Stimulated activated CD8-positive, alpha-beta memory T cell treated with anti-CD3 and anti-CD28 coated beads, Interleukin-15, amount 100 ng/mL, for 1 hour (primary cell): ENCODE results near the gene VSTM5.
A peak's percentile ranks its signal among the peaks of the same experiment; 100 is the strongest.
"Not testable (repeated sequence)": the region's sequence is repeated elsewhere in the genome, so short reads cannot be mapped to it uniquely, and the experiment has no call there.

Source experiments
- DNase-seq: peaks from one replicate; pipeline ENCODE4 v3.0.0-alpha.2; 2020; ENCODE audit warnings: low read depth

VSTM5 gene

DNA sequence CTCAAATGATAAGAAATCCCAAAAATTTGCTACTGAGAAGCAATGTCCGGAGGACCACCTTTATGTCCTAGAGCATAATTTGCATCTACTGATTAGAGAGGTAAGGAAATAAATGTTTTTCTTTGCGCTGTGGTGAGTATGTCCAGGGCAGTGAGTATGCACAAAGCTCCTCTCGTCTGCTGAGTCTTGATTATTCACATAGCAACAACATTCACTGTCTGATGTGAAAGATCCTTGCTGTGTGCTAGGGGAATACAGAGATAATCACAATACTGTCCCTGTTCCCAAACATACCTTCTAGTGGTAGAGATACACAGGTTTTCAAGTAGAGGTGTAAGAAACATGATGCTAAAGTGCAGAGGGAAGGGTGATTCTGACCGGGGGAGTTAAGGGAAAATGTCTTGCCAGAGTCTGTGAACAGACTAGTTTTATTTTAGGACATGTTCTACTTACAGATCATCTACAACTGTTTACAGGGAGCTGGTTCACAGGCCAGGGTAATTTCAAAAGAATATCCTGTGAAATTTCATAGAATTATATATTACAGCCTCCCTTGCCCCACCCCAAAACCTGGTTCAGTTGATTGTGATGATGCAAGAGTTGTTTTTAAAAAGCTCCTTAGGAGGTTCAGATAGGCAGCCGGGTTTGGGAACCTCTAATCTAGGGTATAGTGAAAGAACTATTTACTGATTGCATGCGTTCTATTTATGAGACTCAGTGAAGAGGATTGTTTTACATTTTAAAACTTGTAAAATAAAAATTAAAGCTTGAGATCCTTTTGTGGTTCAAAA, 53.8 kb downstream of the VSTM5 start:
- no peak for DNase-seq

DNA sequence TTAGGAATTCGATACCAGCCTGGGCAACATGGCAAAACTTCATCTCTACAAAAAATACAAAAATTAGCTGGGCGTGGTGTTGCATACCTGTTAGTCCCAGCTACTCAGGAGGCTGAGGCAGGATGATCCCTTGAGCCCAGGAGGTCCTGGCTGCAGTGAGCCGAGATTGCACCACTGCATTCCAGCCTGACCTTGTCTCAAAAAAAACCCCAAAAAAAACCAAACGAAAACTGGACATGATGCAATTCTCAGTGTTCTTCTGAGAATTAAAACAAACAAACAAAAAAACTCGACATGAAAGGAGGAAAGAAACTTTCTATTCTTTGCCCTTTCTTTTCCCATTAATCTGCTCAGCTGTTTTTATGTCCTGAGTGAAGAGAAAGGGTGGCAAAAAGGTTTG, 58.9 kb downstream of the VSTM5 start:
- DNase-seq, result no peak

DNA sequence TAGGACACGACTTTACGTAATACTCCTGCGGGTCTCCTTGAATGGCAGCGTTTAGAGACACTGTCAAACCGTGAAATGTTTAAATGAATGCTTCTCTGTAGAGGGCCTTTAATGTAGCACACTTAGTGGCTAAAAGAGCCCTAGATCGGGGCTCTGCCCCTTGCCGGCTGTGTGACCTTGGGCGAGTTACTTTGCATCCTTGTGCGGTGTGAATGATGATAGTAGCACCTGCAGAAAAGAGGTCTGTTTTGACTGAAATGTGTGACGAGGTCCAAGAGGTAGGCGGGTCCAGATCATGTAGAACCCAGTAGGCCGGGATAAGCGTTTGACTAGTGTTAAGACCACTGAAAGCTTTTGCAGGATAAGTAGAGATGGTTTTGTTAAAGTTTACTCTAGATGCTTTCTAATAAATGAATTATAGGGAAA, 65.5 kb downstream of the VSTM5 start:
- DNase-seq, result no peak

DNA sequence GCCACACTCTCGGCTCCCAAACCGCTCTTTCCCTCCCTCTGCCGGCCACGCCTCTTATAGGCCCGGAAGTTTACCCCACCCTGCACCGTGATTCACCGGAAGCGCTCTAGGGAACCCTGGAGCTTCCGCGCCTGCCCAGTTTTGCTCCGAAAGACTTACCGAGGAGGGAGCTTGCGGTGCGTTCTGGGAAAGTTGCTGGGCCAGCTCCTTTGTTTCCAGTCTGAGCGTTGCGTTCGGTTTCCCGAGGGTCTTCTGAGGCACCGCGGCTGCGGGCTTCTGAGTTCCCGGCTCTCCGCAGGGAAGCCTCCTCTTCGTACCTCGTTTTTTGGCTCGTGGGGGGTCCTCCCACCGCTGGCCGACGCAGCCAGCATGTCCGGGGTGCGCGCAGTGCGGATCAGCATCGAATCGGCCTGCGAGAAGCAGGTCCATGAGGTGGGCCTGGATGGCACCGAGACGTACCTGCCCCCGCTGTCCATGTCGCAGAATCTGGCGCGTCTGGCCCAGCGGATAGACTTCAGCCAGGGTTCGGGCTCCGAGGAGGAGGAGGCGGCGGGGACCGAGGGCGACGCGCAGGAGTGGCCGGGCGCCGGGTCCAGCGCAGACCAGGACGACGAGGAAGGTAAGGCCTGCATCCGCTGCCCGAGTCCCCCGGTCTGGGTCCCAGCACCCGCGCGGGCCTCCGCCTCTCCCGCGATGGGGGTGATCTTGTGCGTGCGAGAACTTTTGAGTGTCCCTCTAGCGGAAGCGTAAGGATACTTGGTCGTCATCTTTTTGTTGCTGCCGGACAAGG, 66.1 kb downstream of the VSTM5 start, which contains the start of gene MED17:
Gene MED17 (plus strand): TSS at position 138 of the 790 bp plus-strand sequence. CDS start 232 bp downstream, at position 370.
- peak; percentile 78 for DNase-seq

DNA sequence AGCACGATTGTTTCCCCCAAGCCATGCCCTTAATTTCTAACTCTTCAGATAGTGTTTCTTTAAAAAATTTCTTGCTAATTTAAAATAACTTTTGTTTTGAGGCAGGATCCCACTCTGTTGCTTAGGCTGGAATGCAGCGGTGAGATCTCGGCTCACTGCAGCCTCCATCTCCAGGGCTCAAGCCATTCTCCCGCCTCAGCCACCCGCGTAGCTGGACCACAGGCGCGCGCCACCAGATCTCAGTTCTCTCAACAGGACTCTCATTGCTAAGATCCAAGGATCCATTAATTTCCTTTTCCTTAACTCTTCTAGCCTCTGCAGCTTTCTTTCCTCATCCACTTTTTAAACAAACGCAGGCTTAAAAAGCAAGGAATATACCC, 66.7 kb downstream of the VSTM5 start:
- DNase-seq, result no peak

DNA sequence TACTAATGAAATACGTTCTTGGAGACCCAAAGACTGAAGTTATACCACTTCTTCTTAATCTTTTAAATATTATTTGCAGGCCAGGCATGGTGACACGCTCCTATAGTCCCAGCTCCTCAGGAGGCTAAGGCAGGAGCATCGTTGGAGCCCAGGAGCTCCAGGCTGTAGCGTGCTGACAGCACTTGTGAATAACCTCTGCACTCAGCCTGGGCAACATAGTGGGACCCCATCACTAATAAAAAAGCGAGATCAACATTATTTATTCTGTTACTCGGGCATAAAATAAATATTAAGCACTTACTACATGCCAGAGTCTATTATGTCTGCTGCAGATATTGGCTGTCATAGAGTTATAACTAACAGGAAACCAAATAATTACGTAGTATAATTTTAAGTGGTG, 67.1 kb downstream of the VSTM5 start:
- no peak for DNase-seq

DNA sequence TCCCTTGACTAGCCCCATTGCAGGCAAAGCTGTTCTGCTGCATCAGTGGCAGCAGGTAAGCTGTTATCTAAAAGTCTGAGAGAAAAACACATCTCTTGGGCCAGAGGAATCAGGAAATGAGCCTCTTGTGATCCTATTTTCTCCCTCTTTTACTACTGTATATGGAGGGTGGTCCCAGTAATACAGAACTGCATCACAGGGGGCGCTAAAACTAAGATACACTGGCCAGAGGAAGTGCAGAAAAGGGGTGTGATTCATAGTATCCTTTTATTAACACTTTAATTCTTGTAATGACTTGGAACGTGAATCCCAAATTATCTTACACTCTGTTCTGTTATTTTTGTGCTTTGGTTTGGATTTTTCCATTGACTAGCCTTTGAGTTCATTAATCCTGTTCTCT, 75.1 kb downstream of the VSTM5 start:
- DNase-seq, result no peak

DNA sequence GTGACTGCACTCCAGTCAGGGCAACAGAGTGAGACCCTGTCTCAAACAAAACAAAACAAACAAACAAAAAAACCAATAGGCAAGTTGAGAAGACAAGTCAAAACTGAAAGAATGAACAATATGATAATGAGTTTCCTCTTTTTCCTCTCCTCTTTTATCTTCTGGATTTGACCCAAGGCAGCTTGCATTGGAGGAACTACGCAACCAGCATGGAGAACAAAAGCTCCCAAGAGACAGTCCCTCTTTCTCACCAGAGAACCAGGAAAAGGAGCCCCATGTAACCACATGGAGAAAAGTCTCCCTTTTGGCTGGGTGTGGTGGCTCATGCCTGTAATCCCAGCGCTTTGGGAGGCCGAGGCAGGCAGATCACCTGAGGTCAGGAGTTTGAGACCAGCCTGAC, 75.9 kb downstream of the VSTM5 start:
- not testable (repeated sequence) for DNase-seq

DNA sequence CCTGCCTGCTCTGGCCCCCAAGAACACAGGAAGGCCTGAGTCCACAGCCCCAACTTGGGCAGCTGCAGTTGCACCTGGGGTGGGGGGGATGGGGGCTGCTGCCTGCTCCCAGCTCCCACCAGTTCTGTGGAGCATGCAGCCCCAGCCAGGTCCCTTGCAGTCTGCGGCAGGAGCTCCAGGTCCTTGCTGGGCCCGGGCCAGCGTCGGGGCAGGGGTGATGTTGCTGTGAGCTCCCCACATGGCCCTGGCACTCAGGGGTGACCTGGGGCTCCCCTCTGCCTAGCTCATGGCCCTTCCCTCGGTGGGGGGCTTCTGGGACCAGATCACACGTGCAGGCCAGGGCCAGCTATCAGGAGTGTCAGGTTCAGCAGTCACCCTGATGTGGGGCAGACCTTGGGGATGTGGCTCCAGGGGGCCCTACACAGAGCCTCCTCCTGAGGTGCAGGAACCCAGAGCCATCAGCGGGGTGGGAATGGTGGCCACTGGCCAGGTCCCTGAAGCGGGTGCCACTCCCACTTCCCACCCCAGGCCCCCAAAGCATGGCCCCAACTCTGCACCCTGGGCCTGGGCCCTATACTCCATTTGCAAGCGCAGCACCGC, 76.7 kb downstream of the VSTM5 start:
- no peak for DNase-seq

DNA sequence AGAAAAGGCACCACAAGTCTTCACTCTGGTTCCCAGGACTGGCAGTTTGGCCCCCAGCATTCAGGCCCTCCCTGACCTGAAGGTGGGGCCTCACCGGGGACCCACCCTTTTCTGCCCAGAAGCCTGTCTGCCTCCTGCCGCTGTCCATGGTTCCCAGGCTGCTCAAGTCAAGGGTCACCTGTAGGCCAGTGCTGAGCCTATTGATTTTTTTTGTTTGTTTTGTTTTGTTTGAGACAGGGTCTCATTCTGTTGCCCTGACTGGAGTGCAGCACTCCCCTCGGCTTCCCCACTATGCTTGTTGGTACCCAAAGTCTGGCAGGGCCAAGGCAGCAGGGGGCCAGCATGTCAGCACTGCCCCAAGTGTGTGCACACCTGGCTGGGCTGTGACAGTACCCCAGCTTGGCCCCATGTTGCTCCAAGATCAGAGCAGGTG, 77.4 kb downstream of the VSTM5 start:
- no peak for DNase-seq

DNA sequence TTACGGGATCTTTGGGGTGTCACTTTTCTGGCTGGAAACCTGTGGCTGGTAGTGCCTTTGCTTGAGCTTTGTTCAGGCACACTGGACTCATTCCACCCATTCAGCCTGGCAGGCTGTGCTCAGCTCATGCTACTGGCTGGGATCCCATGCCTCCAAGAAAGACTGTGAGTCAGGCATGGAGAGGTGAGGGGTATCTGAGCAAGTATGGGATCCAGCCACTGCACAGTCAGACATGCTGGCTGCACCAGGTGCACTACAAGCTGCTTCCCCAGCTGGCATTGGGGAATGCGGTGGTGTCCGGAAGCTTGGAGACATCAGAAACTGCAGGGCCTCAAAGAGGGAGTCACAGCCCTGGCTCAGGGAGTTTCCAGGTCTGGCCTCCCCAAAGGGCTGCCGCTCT, 78.3 kb downstream of the VSTM5 start:
- no peak for DNase-seq

DNA sequence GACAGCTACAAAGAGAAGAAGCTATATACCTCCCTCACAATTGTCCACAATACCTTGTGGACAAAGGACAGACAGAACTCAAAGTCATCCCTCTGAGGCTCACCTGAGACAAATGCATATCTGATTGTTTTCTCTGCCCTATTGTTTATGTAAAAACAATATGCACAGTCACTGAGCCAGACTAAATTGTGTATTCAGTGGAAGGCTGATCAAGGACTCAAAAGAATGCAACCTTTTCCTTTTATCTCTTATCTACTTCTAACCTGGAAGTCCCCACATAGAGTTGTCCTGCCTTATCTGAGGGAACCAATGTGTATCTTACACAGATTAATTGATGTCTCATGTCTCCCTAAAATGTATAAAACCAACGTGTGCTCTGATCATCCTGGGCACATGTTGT, 80.3 kb downstream of the VSTM5 start:
- no peak for DNase-seq
